GM18505 (cell line): Measurements from ENCODE around the gene RBMY1A1.
"Not testable (repeated sequence)": the region's sequence is repeated elsewhere in the genome, so short reads cannot be mapped to it uniquely, and the experiment has no call there.

ENCODE experiments used
- ATAC-seq: cut with Tn5 transposase; IDR thresholded peaks from one replicate; pipeline ENCODE4 v1.9.1; 2021; ENCODE audit not compliant: unreplicated experiment
- POLR2A ChIP-seq: IDR thresholded peaks from 4 replicates; pipeline ENCODE4 v1.6.1; 2011; ENCODE audit warnings: borderline replicate concordance; ENCODE audit not compliant: insufficient read depth, insufficient read length; ENCODE audit errors: extremely low read depth

The RBMY1A1 gene

GRCh38 chrY:21534579-21534978 is at the start of gene RBMY1A1:
TSS of gene RBMY1A1 (plus strand) at chrY:21534879. CDS start at chrY:21536892, 2,013 bp downstream.
- not testable (repeated sequence) for ATAC-seq

- not testable (repeated sequence) for ATAC-seq
Observed at GRCh38 chrY:21511038-21511437, 23.6 kb upstream of the RBMY1A1 start, which contains the start of gene RBMY1B. TSS of gene RBMY1B (plus strand) at chrY:21511338. CDS start at chrY:21513351, 2,013 bp downstream.

- ATAC-seq = not testable (repeated sequence)
Observed at GRCh38 chrY:21559316-21559984, 24.8 kb downstream of the RBMY1A1 start.

- ATAC-seq = no peak
Observed at GRCh38 chrY:21585449-21585848, 50.8 kb downstream of the RBMY1A1 start.

GRCh38 chrY:21586454-21586853 is 51.8 kb downstream of the RBMY1A1 start:
- ATAC-seq = not testable (repeated sequence)

More at GRCh38 chrY:21585449-21585848, 50.8 kb downstream of the RBMY1A1 start:
- no peak for TF ChIP-seq POLR2A

GRCh38 chrY:21592059-21592458 is 57.4 kb downstream of the RBMY1A1 start:
- TF ChIP-seq POLR2A = no peak

GRCh38 chrY:21596287-21596686 is 61.6 kb downstream of the RBMY1A1 start:
- ATAC-seq = not testable (repeated sequence)

More at GRCh38 chrY:21592059-21592458, 57.4 kb downstream of the RBMY1A1 start:
- no peak for ATAC-seq
